ENCODE results near the gene CPLX1.

Gene CPLX1

GRCh38 chr4:832536-832935 lies 6.6 kb upstream of the CPLX1 start:
- DNase-seq (ENCODE audit: low read depth in 2 of 2): no peak

- no peak for DNase-seq (ENCODE audit: low read depth in 2 of 2)
Measured at GRCh38 chr4:832108-832507, 6.2 kb upstream of the CPLX1 start.

GRCh38 chr4:831483-831805 lies 5.5 kb upstream of the CPLX1 start:
- DNase-seq (ENCODE audit: low read depth in 2 of 2): no peak

GRCh38 chr4:830601-831482 lies 4.9 kb upstream of the CPLX1 start:
- no peak for DNase-seq (ENCODE audit: low read depth in 2 of 2)

GRCh38 chr4:829761-830600 lies 4.1 kb upstream of the CPLX1 start:
- no peak for DNase-seq (ENCODE audit: low read depth in 2 of 2)

- DNase-seq (ENCODE audit: low read depth in 2 of 2): no peak
Measured at GRCh38 chr4:829291-829690, 3.4 kb upstream of the CPLX1 start.

- DNase-seq (ENCODE audit: low read depth in 2 of 2): no peak
Measured at GRCh38 chr4:828641-829271, 2.8 kb upstream of the CPLX1 start.

GRCh38 chr4:827209-828081 lies 1.5 kb upstream of the CPLX1 start:
- DNase-seq (ENCODE audit: low read depth in 2 of 2): no peak

- DNase-seq (ENCODE audit: low read depth in 2 of 2): no peak
Measured at GRCh38 chr4:826508-827208, 729 bp upstream of the CPLX1 start.

- DNase-seq (ENCODE audit: low read depth in 2 of 2): peak in 1 of 2 donors; percentile 3
Measured at GRCh38 chr4:825063-825970, 612 bp downstream of the CPLX1 start.

- no peak for DNase-seq (ENCODE audit: low read depth in 2 of 2)
Measured at GRCh38 chr4:824461-825062, 1.4 kb downstream of the CPLX1 start.

- DNase-seq (ENCODE audit: low read depth in 2 of 2): no peak
Measured at GRCh38 chr4:823761-824460, 2.0 kb downstream of the CPLX1 start.

GRCh38 chr4:823176-823760 lies 2.7 kb downstream of the CPLX1 start:
- DNase-seq (ENCODE audit: low read depth in 2 of 2): no peak

GRCh38 chr4:822361-823175 lies 3.4 kb downstream of the CPLX1 start:
- no peak for DNase-seq (ENCODE audit: low read depth in 2 of 2)

- no peak for DNase-seq (ENCODE audit: low read depth in 2 of 2)
Measured at GRCh38 chr4:821631-822030, 4.3 kb downstream of the CPLX1 start.

- DNase-seq (ENCODE audit: low read depth in 2 of 2): no peak
Measured at GRCh38 chr4:821181-821591, 4.7 kb downstream of the CPLX1 start.
